Prostate gland (tissue), 2 donors: ENCODE data around the gene SOX15.

ENCODE experiments used
- CTCF ChIP-seq, 4 experiments: fragments of 200-600 bp in 2 of 4; fragments of 450-650 bp in 2 of 4; sonication (generic) in 2 of 4; IDR thresholded peaks; 1 replicate in 3 of 4; 2 replicates in 1 of 4; pipeline ENCODE4 v1.5.1; 2016 to 2019; ENCODE audit warnings: antibody characterized with exemption in 4 of 4, mild to moderate bottlenecking in 2 of 4, moderate library complexity in 2 of 4
- POLR2A ChIP-seq: fragments of 450-650 bp; IDR thresholded peaks from one replicate; pipeline ENCODE4 v1.6.1; 2016; ENCODE audit warnings: antibody characterized with exemption, mild to moderate bottlenecking
- POLR2AphosphoS5 ChIP-seq: sonication (generic); formaldehyde crosslinking; IDR thresholded peaks from one replicate; pipeline ENCODE4 v1.6.1; 2017; ENCODE audit warnings: antibody characterized with exemption

GRCh38 chr17:7631398-7632380 is 41.8 kb upstream of the SOX15 start:
- TF ChIP-seq POLR2A (no peak), CTCF (IDR thresholded peaks at IDR 0.05) (no peak), POLR2AphosphoS5 (no peak)
